NCI-H2029 (cell line): ENCODE measurements around the gene CYSRT1.
"Not testable (repeated sequence)": the region's sequence is repeated elsewhere in the genome, so short reads cannot be mapped to it uniquely, and the experiment has no call there.

Experiments
- DNase-seq: peaks from one replicate; lab custom pipeline; 2025; lab: John Stamatoyannopoulos, UW

CYSRT1 gene

GRCh38 chr9:137237759-137238726 is 13.1 kb downstream of the CYSRT1 start:
- peak; percentile 81 for DNase-seq

- DNase-seq: not testable (repeated sequence)
Measured at GRCh38 chr9:137239541-137240200, 14.7 kb downstream of the CYSRT1 start.

GRCh38 chr9:137240318-137240840 is 15.4 kb downstream of the CYSRT1 start:
- DNase-seq: peak; percentile 81

GRCh38 chr9:137240841-137241489 is 16.0 kb downstream of the CYSRT1 start, which contains the start of gene TUBB4B:
Gene TUBB4B (plus strand): TSS chr9:137241287. CDS start chr9:137241361, 74 bp downstream.
- DNase-seq: peak; percentile 99

- DNase-seq: no peak
Measured at GRCh38 chr9:137241490-137242268, 16.7 kb downstream of the CYSRT1 start.

GRCh38 chr9:137242269-137243203 is 17.6 kb downstream of the CYSRT1 start:
- no peak for DNase-seq

- DNase-seq: not testable (repeated sequence)
Measured at GRCh38 chr9:137243266-137243625, 18.3 kb downstream of the CYSRT1 start.

GRCh38 chr9:137243626-137244485 is 18.9 kb downstream of the CYSRT1 start:
- DNase-seq: no peak

GRCh38 chr9:137244486-137245449 is 19.8 kb downstream of the CYSRT1 start:
- DNase-seq: no peak

GRCh38 chr9:137245450-137246421 is 20.8 kb downstream of the CYSRT1 start:
- no peak for DNase-seq

GRCh38 chr9:137247135-137247915 is 22.4 kb downstream of the CYSRT1 start:
- DNase-seq: no peak

GRCh38 chr9:137247916-137248175 is 22.9 kb downstream of the CYSRT1 start:
- DNase-seq: no peak

- DNase-seq: no peak
Measured at GRCh38 chr9:137250329-137251193, 25.6 kb downstream of the CYSRT1 start.

- DNase-seq: no peak
Measured at GRCh38 chr9:137251194-137251461, 26.2 kb downstream of the CYSRT1 start, which contains the start of gene STPG3. Gene STPG3 (plus strand): TSS chr9:137251286. CDS start chr9:137251287, 1 bp downstream.

GRCh38 chr9:137251490-137252268 is 26.7 kb downstream of the CYSRT1 start:
- DNase-seq: no peak
